Activated CD4-positive, alpha-beta memory T cell treated with anti-CD3 and anti-CD28 coated beads, Interleukin-2, amount 10 ng/mL, durations not matched to agents 7 days and 5 days (primary cell): ENCODE data around the gene THRB. TPM values are rescaled to one million over a fixed set of nuclear protein-coding genes. Genes with fewer than 3 reads are reported as not detected.

Source experiments
- CTCF ChIA-PET: fragments of 350-600 bp; sonication (Branson Sonifier 250); formaldehyde crosslinking; loops from one replicate; lab custom pipeline; 2021; ENCODE audit warnings: antibody characterized with exemption, inconsistent platforms; lab: Charles Lee
- POLR2A ChIA-PET: fragments of 350-600 bp; sonication (Branson Sonifier 250); formaldehyde crosslinking; loops from one replicate; lab custom pipeline; 2021; ENCODE audit warnings: antibody characterized with exemption; lab: Charles Lee
- DNase-seq: peaks from one replicate; pipeline ENCODE4 v3.0.0-alpha.2; 2020
- H3K27ac Mint-ChIP-seq: one replicate; pipeline ENCODE4 v1.8.0; 2021; ENCODE audit warnings: mild to moderate bottlenecking, mixed read lengths
- H3K27me3 Mint-ChIP-seq: one replicate; pipeline ENCODE4 v1.8.0; 2021; ENCODE audit warnings: mixed read lengths
- H3K36me3 Mint-ChIP-seq: one replicate; pipeline ENCODE4 v1.8.0; 2021; ENCODE audit warnings: low read depth, mixed read lengths
- H3K4me1 Mint-ChIP-seq: one replicate; pipeline ENCODE4 v1.8.0; 2021; ENCODE audit warnings: mixed read lengths
- H3K4me3 Mint-ChIP-seq: one replicate; pipeline ENCODE4 v1.8.0; 2021; ENCODE audit warnings: mild to moderate bottlenecking, mixed read lengths
- H3K9me3 Mint-ChIP-seq: one replicate; pipeline ENCODE4 v1.8.0; 2021; ENCODE audit warnings: mixed read lengths
- total RNA-seq, 2 experiments: library from RNA; stranded (reverse); gene quantifications; one replicate each; pipeline ENCODE4 v1.2.3, GENCODE V29; 2021

THRB gene
- total RNA-seq, 2 experiments from 2014 or later, result not detected

DNA sequence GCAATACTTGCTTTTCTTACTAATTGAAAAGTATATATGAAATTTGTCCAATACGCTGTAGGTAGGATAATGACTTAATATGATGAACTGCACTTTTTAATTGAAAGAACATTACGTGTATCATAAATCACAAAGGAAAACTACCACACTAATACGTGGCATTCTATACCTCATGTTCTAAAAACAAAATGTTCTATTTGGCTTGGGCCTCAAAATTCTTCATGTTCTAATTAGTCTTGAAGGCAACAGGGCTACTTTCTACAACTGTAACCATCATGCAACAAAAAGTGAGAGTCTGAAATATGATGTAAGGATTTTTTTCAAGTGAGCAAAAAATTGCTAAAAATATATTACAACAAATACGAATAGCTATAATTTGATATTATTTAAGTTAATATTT is 19.8 kb downstream of the THRB start:
- H3K27ac Mint-ChIP-seq, result no peak overlapping the region

DNA sequence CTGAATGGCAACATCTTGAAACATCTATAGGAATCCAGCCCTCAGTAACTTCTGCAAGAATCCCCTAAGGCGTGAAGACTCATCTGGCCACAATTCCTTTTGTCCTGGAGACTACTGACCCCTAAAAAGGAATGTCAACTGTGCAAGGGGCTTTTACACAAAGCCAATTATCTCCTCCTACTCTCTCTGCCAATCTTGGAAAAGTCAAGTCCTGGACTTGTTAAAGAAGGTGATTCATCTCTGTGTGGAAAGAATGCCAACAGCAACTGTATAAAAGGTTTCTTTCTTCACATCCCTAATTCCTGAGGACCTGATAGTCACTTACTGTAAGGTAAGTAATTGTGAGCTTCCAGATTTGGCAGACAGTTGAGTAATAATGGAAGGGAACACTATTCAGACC is 22.3 kb downstream of the THRB start:
- no peaks in the 10 kb centered on the region for H3K4me1 Mint-ChIP-seq
- no peaks in the 10 kb centered on the region for H3K9me3 Mint-ChIP-seq
- no peaks in the 10 kb centered on the region for H3K36me3 Mint-ChIP-seq
- ChIA-PET POLR2A (no interaction called here), CTCF (no interaction called here)
- no peak for DNase-seq
- no peak overlapping the region for H3K4me3 Mint-ChIP-seq
- H3K27ac Mint-ChIP-seq, result no peak overlapping the region
- H3K27me3 Mint-ChIP-seq, result no peaks in the 10 kb centered on the region

More for the DNA sequence above, 19.8 kb downstream of the THRB start:
- H3K27me3 Mint-ChIP-seq, result no peaks in the 10 kb centered on the region
- H3K36me3 Mint-ChIP-seq, result no peaks in the 10 kb centered on the region
- no peak overlapping the region for H3K4me3 Mint-ChIP-seq
- ChIA-PET CTCF (no interaction called here), POLR2A (no interaction called here)
- no peak for DNase-seq
- H3K4me1 Mint-ChIP-seq, result no peaks in the 10 kb centered on the region
- no peaks in the 10 kb centered on the region for H3K9me3 Mint-ChIP-seq

DNA sequence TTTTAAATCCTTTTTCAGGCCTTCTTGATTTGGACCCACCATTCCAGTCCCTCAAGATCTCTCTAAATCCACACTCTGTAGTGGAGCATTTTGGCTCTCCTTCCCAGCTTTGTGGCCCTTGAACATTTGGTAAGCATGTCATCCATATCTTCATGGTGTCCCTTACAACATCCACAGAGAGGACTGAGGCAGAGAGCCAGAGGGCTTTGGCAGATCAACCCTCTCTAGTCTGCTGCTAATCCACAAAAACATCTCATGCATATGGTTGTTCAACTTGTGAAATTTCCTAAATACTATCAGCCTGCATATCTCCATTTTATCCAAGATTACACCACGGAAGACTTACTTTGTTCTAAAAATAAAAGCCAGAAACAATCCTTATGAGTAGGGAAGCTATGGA is 23.2 kb downstream of the THRB start:
- Mint-ChIP-seq H3K4me3 (no peak overlapping the region), H3K9me3 (no peaks in the 10 kb centered on the region), H3K27me3 (no peaks in the 10 kb centered on the region), H3K36me3 (no peaks in the 10 kb centered on the region), H3K4me1 (no peaks in the 10 kb centered on the region), H3K27ac (no peak overlapping the region)
- no peak for DNase-seq
- POLR2A ChIA-PET, result no interaction called here
- CTCF ChIA-PET, result no interaction called here

DNA sequence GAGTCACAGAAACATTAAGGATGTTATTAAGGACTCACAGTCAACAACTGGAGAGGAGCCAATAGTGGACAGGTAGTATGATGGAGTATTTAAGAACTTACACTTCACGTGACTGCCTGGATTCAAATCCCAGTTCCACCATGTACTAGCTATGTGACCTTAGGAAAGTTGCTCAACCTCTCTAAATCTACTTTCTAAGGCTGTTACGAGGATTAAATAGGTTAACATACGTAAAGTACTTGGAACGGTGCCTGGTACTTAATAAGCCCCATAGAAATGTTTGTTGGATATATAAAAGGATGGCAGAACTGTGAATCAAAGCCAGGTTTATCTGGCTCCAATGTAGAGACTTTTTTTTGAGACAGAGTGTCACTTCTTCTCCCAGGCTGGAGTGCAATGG is 24.4 kb downstream of the THRB start:
- H3K36me3 Mint-ChIP-seq, result no peaks in the 10 kb centered on the region
- no peaks in the 10 kb centered on the region for H3K4me1 Mint-ChIP-seq
- ChIA-PET CTCF (no interaction called here), POLR2A (no interaction called here)
- H3K27me3 Mint-ChIP-seq, result no peaks in the 10 kb centered on the region
- H3K9me3 Mint-ChIP-seq, result no peaks in the 10 kb centered on the region
- H3K27ac Mint-ChIP-seq, result no peak overlapping the region
- no peak for DNase-seq
- no peak overlapping the region for H3K4me3 Mint-ChIP-seq

DNA sequence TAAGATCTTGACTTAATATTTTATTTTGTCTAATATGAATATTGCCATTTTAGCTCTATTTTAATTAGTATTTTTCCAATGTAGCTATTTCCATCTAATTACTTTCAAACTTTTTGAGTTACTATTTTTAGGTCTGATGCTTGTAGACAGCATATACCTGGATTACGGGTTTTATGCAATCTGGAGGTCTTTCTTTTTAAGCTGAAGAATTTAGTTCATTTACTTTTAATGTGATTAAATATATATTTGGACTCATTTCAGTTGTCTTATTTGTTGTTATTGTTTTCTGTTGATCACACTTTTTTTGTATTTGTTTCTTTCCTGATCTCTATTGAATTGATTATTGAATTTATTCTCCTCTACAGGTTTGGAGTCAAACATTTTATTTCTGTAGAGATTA is 30.3 kb downstream of the THRB start:
- POLR2A ChIA-PET, result no interaction called here
- Mint-ChIP-seq H3K27ac (no peak overlapping the region), H3K27me3 (no peaks in the 10 kb centered on the region), H3K9me3 (no peaks in the 10 kb centered on the region), H3K36me3 (no peaks in the 10 kb centered on the region), H3K4me3 (no peak overlapping the region), H3K4me1 (no peaks in the 10 kb centered on the region)
- CTCF ChIA-PET, result no interaction called here
- no peak for DNase-seq

DNA sequence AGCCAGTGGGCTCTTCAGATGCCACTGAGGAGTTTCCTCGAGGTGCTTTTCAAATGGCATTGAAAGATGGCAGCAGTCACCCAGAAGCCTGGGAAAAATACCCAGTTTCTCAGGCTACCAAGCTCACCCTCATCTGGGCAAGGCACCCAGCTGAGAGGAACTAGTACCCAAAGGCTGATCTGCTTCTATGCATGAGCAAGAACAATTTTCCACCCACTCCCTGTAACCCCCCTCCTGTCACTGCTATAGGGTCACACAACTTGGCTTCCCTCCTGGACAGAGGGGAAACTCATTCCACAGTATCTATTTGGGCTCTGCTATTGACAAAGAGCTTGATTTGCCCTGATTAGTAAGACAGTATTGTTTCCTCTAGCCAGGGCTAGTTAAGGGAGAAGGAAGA is 31.9 kb downstream of the THRB start:
- Mint-ChIP-seq H3K4me3 (no peak overlapping the region), H3K9me3 (no peaks in the 10 kb centered on the region), H3K27me3 (no peaks in the 10 kb centered on the region), H3K4me1 (no peaks in the 10 kb centered on the region), H3K27ac (no peak overlapping the region), H3K36me3 (no peaks in the 10 kb centered on the region)
- ChIA-PET CTCF (no interaction called here), POLR2A (no interaction called here)
- no peak for DNase-seq

DNA sequence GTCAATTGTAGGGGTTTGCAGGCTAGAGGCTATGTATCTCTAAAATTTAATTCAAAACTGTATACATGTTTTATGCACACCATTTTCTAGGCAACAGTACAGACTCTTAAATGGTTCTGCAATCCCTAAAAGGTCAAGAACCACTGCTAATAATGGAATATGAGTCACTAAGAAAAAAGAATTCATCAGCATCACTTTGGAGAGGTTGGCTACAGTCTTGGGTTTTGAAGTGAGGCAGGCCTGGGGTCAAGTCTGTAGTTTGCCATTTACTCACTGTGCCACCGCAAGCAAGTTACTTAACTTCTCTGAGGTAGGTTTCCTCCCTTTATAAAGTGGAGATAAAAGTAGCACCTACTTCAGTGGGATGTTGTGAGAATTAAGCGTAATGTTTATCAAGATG is 33.7 kb downstream of the THRB start:
- H3K36me3 Mint-ChIP-seq, result no peaks in the 10 kb centered on the region
- no peak overlapping the region for H3K27ac Mint-ChIP-seq
- no peak for DNase-seq
- no peaks in the 10 kb centered on the region for H3K27me3 Mint-ChIP-seq
- no peak overlapping the region for H3K4me3 Mint-ChIP-seq
- ChIA-PET CTCF (no interaction called here), POLR2A (no interaction called here)
- H3K9me3 Mint-ChIP-seq, result no peaks in the 10 kb centered on the region
- no peaks in the 10 kb centered on the region for H3K4me1 Mint-ChIP-seq

DNA sequence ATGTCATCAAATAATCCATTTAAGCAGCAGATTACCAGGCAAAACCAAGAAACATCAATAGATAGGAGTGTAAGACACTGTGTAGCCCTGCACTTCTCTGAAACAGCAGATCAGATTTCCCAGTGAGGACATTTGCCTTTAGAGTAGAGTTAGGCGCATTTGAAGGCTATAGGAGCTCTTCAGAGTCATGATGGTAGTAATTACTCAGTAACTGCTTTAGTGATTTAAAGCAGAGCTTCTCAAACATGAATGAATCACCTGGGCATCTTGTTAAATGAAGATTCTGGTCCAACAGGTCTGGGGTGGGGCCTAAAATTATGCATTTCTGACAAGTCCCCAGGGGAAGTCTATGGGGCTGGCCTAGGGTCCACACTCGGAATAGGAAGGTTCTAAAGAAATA is 36.9 kb downstream of the THRB start:
- Mint-ChIP-seq H3K27me3 (no peaks in the 10 kb centered on the region), H3K4me3 (no peak overlapping the region), H3K9me3 (no peaks in the 10 kb centered on the region), H3K4me1 (no peaks in the 10 kb centered on the region), H3K36me3 (no peaks in the 10 kb centered on the region), H3K27ac (no peak overlapping the region)
- CTCF ChIA-PET, result no interaction called here
- DNase-seq, result no peak
- POLR2A ChIA-PET, result no interaction called here

DNA sequence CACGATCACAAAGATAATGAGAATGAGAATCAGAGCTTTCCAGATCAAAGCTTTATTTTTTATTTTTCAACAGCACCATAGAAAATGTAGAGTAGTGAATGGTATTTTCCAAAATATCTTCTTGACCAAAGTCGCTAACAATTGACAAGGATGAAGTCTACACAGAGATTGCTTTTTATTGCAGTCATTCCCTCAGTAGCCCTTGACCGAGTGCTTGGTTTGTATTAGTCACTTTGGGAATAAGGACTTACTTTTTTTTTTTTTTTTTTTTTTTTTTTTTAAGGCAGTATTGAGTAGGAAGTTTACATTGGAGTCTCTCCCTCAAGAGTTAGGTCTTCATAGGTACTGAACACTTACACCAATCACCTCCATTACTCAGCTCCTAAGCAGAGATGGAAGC is 39.8 kb downstream of the THRB start:
- Mint-ChIP-seq H3K4me3 (no peak overlapping the region), H3K4me1 (no peaks in the 10 kb centered on the region), H3K36me3 (no peaks in the 10 kb centered on the region), H3K27me3 (no peaks in the 10 kb centered on the region), H3K27ac (no peak overlapping the region), H3K9me3 (no peaks in the 10 kb centered on the region)
- DNase-seq, result no peak
- ChIA-PET POLR2A (no interaction called here), CTCF (no interaction called here)

DNA sequence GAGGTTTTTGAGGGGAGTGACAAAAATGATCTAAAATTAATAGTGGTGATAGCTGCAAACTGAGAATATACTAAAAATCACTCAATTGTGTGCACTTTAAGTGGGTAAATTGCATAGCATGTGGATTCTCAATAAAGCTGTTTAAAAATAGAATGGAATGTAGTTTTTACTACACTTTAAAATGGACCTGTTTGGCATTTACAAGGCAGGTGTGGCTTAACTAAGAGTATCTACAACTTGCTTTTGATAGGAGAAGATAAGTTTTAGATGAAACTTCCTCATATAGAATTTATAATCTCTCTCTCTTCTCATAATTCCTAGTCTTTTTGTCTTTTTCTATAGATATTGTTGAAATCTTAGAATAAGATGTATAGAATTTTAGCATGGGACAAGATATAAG is 40.3 kb downstream of the THRB start:
- Mint-ChIP-seq H3K4me1 (no peaks in the 10 kb centered on the region), H3K27me3 (no peaks in the 10 kb centered on the region), H3K36me3 (no peaks in the 10 kb centered on the region), H3K27ac (no peak overlapping the region), H3K9me3 (no peaks in the 10 kb centered on the region), H3K4me3 (no peak overlapping the region)
- POLR2A ChIA-PET, result no interaction called here
- CTCF ChIA-PET, result no interaction called here
- no peak for DNase-seq

DNA sequence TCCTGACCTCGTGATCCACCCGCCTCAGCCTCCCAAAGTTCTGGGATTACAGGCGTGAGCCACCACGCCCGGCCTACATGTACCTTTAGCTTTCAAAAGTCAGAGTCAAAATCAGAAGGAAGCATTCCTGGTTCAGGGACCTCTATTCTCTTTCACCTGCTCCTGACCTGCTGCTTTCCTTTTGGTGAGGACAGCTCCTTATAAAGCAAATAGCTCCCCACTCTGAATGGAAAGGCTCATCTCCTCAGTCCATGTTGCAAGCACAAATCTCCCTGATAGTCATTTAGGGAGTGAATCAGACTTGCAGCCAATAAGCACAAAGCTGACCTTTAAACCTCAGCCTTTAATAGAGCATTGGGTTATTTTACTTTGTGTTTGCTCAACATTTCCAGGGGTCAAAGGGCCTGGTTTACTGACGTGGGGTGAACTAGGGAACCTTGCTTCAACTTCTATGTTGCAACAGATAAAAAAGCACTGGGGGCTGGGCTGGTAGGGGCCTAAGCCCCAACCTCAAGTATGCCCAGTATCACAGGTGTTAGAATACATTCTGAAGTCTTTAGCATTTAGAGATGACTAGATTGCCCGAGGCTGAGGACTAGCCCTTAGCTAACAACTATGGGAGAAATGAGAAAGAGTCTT is 43.1 kb downstream of the THRB start:
- ChIA-PET POLR2A (no interaction called here), CTCF (no interaction called here)

DNA sequence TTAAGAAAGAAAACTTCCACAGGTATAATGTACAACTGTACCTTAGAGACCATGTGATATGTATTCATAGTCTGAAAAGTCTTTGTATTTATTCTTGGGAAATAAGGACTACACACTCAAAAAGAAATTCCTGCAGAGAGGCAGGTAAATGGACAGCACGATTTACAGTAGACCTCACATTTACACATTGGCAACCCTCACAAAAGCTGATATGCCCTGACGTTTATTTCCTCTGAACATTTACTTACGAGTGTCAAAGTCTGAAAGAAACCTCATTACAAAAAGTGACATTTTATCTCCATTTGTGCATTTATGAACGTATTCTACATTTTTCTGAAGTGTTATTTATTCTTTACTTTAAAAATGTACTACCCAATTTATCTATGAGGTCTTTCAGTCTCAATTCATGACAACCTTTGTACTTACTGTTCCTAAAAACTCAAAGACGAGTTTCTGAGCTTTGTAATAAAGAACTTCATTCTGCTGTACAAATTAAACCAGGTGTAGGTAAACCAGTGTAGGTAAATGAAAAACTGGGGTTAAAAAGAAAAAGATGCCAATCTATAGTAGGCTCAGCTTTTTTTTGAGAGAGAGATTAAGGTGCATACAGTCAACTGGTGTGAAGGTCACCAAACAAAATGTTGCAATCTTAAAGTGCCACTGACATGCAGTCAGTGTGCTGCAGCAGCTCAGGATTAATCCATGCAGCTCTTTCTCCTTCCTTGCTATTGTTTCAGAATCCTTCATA is 44.3 kb downstream of the THRB start:
- Mint-ChIP-seq H3K36me3 (no peaks in the 10 kb centered on the region), H3K4me1 (no peaks in the 10 kb centered on the region), H3K9me3 (no peaks in the 10 kb centered on the region), H3K27ac (no peak overlapping the region), H3K27me3 (no peaks in the 10 kb centered on the region), H3K4me3 (no peak overlapping the region)
- no peak for DNase-seq
- ChIA-PET CTCF (no interaction called here), POLR2A (no interaction called here)

More for the DNA sequence above, 43.1 kb downstream of the THRB start:
- H3K27me3 Mint-ChIP-seq, result no peaks in the 10 kb centered on the region
- no peaks in the 10 kb centered on the region for H3K36me3 Mint-ChIP-seq
- no peak for DNase-seq
- H3K27ac Mint-ChIP-seq, result no peak overlapping the region
- no peak overlapping the region for H3K4me3 Mint-ChIP-seq
- no peaks in the 10 kb centered on the region for H3K4me1 Mint-ChIP-seq
- H3K9me3 Mint-ChIP-seq, result no peaks in the 10 kb centered on the region

DNA sequence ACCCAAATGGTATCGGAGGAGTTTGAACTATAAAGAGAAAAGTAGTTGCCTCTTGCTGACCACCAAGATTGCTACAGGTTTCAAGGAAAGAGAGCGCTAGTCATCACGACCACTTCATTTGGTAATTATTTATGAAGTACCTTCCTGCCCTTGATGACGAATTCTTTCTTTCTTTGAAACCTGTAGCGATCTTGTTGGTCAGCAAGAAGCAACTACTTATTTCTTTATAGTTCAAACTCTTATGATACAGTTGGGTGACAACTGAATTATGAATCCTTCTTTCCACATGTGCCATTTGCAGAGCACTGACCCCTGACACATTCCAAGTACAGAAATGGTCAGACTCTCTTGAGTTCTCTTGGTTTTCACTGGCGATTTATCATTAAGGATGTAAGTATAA is 46.8 kb downstream of the THRB start:
- Mint-ChIP-seq H3K27ac (no peak overlapping the region), H3K4me3 (no peak overlapping the region), H3K27me3 (no peaks in the 10 kb centered on the region), H3K9me3 (no peaks in the 10 kb centered on the region), H3K36me3 (no peaks in the 10 kb centered on the region), H3K4me1 (no peaks in the 10 kb centered on the region)
- ChIA-PET POLR2A (no interaction called here), CTCF (no interaction called here)
- no peak for DNase-seq

DNA sequence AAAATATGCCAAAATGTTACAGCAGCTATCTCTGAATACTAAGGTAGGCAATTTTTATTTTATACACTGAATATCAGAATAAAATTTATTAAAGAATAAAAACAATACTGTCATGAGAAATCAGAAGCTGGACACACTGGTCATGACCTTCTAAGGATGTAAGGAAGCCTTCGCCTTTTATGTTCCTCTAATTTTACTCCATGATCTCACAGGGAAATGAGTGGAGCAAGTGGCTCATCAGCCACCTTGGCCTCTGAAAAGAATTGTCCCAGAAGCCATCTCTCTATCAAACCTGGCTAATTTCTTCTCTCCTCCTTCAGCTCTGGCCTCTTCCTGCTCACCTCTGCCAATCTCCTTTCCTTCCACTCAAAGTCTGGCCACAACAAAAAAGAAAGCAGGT is 48.6 kb downstream of the THRB start:
- H3K4me3 Mint-ChIP-seq, result no peak overlapping the region
- no peak overlapping the region for H3K27ac Mint-ChIP-seq
- H3K4me1 Mint-ChIP-seq, result no peaks in the 10 kb centered on the region
- H3K36me3 Mint-ChIP-seq, result no peaks in the 10 kb centered on the region
- POLR2A ChIA-PET, result no interaction called here
- DNase-seq, result no peak
- CTCF ChIA-PET, result no interaction called here
- H3K9me3 Mint-ChIP-seq, result no peaks in the 10 kb centered on the region
- H3K27me3 Mint-ChIP-seq, result no peaks in the 10 kb centered on the region
